ENCODE measurements around the gene ARHGEF26.

DNA sequence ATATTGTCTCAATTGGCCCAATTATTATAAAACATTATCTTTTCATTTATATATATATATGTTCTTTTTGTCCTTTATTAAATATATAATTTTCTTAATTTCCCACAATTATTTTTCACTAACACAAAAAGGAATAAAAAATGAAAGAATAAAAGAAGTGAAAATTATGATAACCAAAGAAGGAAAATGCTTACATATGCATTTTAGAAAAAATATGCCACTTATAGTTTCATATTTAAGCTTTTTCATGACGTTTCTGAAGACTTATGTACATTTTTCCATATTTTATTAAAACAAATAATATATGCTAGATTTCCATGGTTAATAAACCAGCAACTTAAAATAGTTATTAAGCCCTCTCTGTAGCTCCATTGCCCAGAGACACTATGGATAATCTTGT, 34.9 kb upstream of the ARHGEF26 start:
- TF ChIP-seq POLR2A (IDR thresholded peaks at IDR 0.05; ENCODE audit: low read depth) (no peak), EP300 (IDR thresholded peaks at IDR 0.05) (no peak), POLR2AphosphoS5 (IDR thresholded peaks at IDR 0.05) (no peak)
- TF ChIP-seq, protein P1, sequence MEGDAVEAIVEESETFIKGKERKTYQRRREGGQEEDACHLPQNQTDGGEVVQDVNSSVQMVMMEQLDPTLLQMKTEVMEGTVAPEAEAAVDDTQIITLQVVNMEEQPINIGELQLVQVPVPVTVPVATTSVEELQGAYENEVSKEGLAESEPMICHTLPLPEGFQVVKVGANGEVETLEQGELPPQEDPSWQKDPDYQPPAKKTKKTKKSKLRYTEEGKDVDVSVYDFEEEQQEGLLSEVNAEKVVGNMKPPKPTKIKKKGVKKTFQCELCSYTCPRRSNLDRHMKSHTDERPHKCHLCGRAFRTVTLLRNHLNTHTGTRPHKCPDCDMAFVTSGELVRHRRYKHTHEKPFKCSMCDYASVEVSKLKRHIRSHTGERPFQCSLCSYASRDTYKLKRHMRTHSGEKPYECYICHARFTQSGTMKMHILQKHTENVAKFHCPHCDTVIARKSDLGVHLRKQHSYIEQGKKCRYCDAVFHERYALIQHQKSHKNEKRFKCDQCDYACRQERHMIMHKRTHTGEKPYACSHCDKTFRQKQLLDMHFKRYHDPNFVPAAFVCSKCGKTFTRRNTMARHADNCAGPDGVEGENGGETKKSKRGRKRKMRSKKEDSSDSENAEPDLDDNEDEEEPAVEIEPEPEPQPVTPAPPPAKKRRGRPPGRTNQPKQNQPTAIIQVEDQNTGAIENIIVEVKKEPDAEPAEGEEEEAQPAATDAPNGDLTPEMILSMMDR (IDR thresholded peaks at IDR 0.05): no peak
